MM.1S (cell line): Measurements from ENCODE around the gene GABRG3.
"Not testable (repeated sequence)": the region's sequence is repeated elsewhere in the genome, so short reads cannot be mapped to it uniquely, and the experiment has no call there.

Experiments
- DNase-seq: peaks from one replicate; pipeline ENCODE4 v3.0.0-alpha.2; 2015
- H2AFZ ChIP-seq: fragments of 300-600 bp; sonication (generic); 2 replicates; pipeline ENCODE4 v1.6.0; 2016; ENCODE audit warnings: antibody characterized with exemption, low read length
- H3F3A ChIP-seq: fragments of 300-600 bp; sonication (generic); 2 replicates; pipeline ENCODE4 v1.6.1; 2016; ENCODE audit warnings: mild to moderate bottlenecking, antibody characterized with exemption, low read length, moderate library complexity, mixed read lengths; ENCODE audit not compliant: insufficient read depth
- H3K27ac ChIP-seq: fragments of 300-600 bp; sonication (generic); 2 replicates; pipeline ENCODE4 v1.5.1; 2016; ENCODE audit warnings: mild to moderate bottlenecking, low read length
- H3K27me3 ChIP-seq: fragments of 300-600 bp; sonication (generic); replicated peaks from 2 replicates; pipeline ENCODE4 v1.6.0; 2016; ENCODE audit warnings: low read length; ENCODE audit not compliant: insufficient read depth
- H3K36me3 ChIP-seq: fragments of 300-600 bp; sonication (generic); replicated peaks from 2 replicates; pipeline ENCODE4 v1.6.1; 2016; ENCODE audit warnings: mild to moderate bottlenecking, low read length, mixed read lengths; ENCODE audit not compliant: insufficient read depth
- H3K4me1 ChIP-seq: fragments of 300-600 bp; sonication (generic); 2 replicates; pipeline ENCODE4 v1.6.1; 2016; ENCODE audit warnings: low read length, mixed read lengths
- H3K4me2 ChIP-seq: fragments of 300-600 bp; sonication (generic); 2 replicates; pipeline ENCODE4 v1.6.0; 2016; ENCODE audit warnings: low read depth, low read length
- H3K4me3 ChIP-seq: fragments of 300-600 bp; sonication (generic); 2 replicates; pipeline ENCODE4 v1.5.1; 2016; ENCODE audit warnings: low read length, mixed read lengths
- H3K79me2 ChIP-seq: fragments of 300-600 bp; sonication (generic); 2 replicates; pipeline ENCODE4 v1.6.1; 2016; ENCODE audit warnings: mixed run types, low read length, mixed read lengths
- H3K9ac ChIP-seq: fragments of 300-600 bp; sonication (generic); 2 replicates; pipeline ENCODE4 v1.6.1; 2016; ENCODE audit warnings: low read length, mixed read lengths
- H3K9me2 ChIP-seq: fragments of 300-600 bp; sonication (generic); replicated peaks from 2 replicates; pipeline ENCODE4 v1.6.1; 2016; ENCODE audit warnings: mild to moderate bottlenecking, low read length, mixed read lengths; ENCODE audit not compliant: insufficient read depth
- H3K9me3 ChIP-seq: fragments of 300-600 bp; sonication (generic); replicated peaks from 2 replicates; pipeline ENCODE4 v1.6.1; 2016; ENCODE audit warnings: mild to moderate bottlenecking, low read length, mixed read lengths; ENCODE audit not compliant: insufficient read depth
- H4K20me1 ChIP-seq: fragments of 300-600 bp; sonication (generic); 2 replicates; pipeline ENCODE4 v1.6.1; 2016; ENCODE audit warnings: mild to moderate bottlenecking, low read length, moderate library complexity, mixed read lengths; ENCODE audit not compliant: insufficient read depth
- CTCF ChIP-seq: fragments of 300-600 bp; sonication (generic); IDR thresholded peaks from 2 replicates; pipeline ENCODE4 v1.5.1; 2016; ENCODE audit warnings: antibody characterized with exemption, low read length, mixed read lengths
- EZH2 ChIP-seq: fragments of 300-600 bp; sonication (generic); optimal IDR thresholded peaks from 2 replicates; pipeline ENCODE3; 2017; ENCODE audit warnings: low read depth, mild to moderate bottlenecking, antibody characterized with exemption, low read length, mixed read lengths
- EZH2phosphoT487 ChIP-seq: fragments of 300-600 bp; sonication (generic); IDR thresholded peaks from 2 replicates; pipeline ENCODE4 v1.6.1; 2018; ENCODE audit warnings: antibody characterized with exemption, low read length

The GABRG3 gene

GRCh38 chr15:26996250-26996649, 25.3 kb downstream of the GABRG3 start:
- Histone ChIP-seq H3K9me2 (no peaks in the 10 kb centered on the region), H3K27ac (no peak overlapping the region), H3K27me3 (no peaks in the 10 kb centered on the region), H3K79me2 (no peaks in the 10 kb centered on the region), H3K4me2 (no peak overlapping the region), H3F3A (no peaks in the 10 kb centered on the region), H3K9ac (no peak overlapping the region), H4K20me1 (no peaks in the 10 kb centered on the region), H2AFZ (no peak overlapping the region), H3K4me1 (no peaks in the 10 kb centered on the region), H3K36me3 (no peaks in the 10 kb centered on the region), H3K4me3 (no peak overlapping the region), H3K9me3 (no peaks in the 10 kb centered on the region; the same call in 1 of the 2 replicates)
- TF ChIP-seq EZH2phosphoT487 (no peak), CTCF (no peak), EZH2 (no peak)
- DNase-seq: no peak

GRCh38 chr15:27003003-27003402, 32.0 kb downstream of the GABRG3 start:
- H3K4me3 ChIP-seq, H2AFZ ChIP-seq, DNase-seq, H3K27me3 ChIP-seq, H3K27ac ChIP-seq, H3F3A ChIP-seq, H3K4me2 ChIP-seq, H3K36me3 ChIP-seq, H3K9me3 ChIP-seq, H3K9ac ChIP-seq, H4K20me1 ChIP-seq, H3K9me2 ChIP-seq, H3K79me2 ChIP-seq, H3K4me1 ChIP-seq: not testable (repeated sequence)

GRCh38 chr15:27004226-27004625, 33.2 kb downstream of the GABRG3 start:
- H3K27ac ChIP-seq, H3K4me3 ChIP-seq, H3K4me1 ChIP-seq, H3K36me3 ChIP-seq, H3K9me3 ChIP-seq, H3K79me2 ChIP-seq, H3F3A ChIP-seq, DNase-seq, H3K9ac ChIP-seq, H3K9me2 ChIP-seq, H3K27me3 ChIP-seq, H4K20me1 ChIP-seq, H2AFZ ChIP-seq, H3K4me2 ChIP-seq: not testable (repeated sequence)

- Histone ChIP-seq H3F3A (no peaks in the 10 kb centered on the region), H3K36me3 (no peaks in the 10 kb centered on the region), H3K9me3 (no peaks in the 10 kb centered on the region), H3K27me3 (no peaks in the 10 kb centered on the region), H3K4me1 (no peaks in the 10 kb centered on the region), H3K4me3 (no peak overlapping the region), H3K79me2 (no peaks in the 10 kb centered on the region), H3K9ac (no peak overlapping the region), H3K27ac (no peak overlapping the region), H3K4me2 (no peak overlapping the region), H2AFZ (no peak overlapping the region), H3K9me2 (no peaks in the 10 kb centered on the region), H4K20me1 (no peaks in the 10 kb centered on the region)
- TF ChIP-seq CTCF (peak; percentile 74), EZH2phosphoT487 (no peak)
- DNase-seq: peak; percentile 65
Observed at GRCh38 chr15:27017168-27017809, 46.3 kb downstream of the GABRG3 start.
